NCI-H2081 treated with DMSO at 0.1 percent for 48 hours (cell line): ENCODE data around the gene NTRK3.

Experiments used
- DNase-seq: peaks from one replicate; lab custom pipeline; 2025; lab: John Stamatoyannopoulos, UW

The NTRK3 gene

GRCh38 chr15:88230823-88231222 is 25.7 kb downstream of the NTRK3 start:
- DNase-seq, result no peak

GRCh38 chr15:88225461-88225860 is 31.1 kb downstream of the NTRK3 start:
- no peak for DNase-seq

GRCh38 chr15:88223084-88223483 is 33.5 kb downstream of the NTRK3 start:
- no peak for DNase-seq

GRCh38 chr15:88221836-88222235 is 34.7 kb downstream of the NTRK3 start:
- no peak for DNase-seq

GRCh38 chr15:88220443-88221335 is 35.9 kb downstream of the NTRK3 start:
- DNase-seq, result no peak

GRCh38 chr15:88219623-88220022 is 36.9 kb downstream of the NTRK3 start:
- DNase-seq, result no peak

GRCh38 chr15:88218557-88219221 is 37.9 kb downstream of the NTRK3 start:
- DNase-seq, result no peak

- DNase-seq, result no peak
Observed at GRCh38 chr15:88215066-88215648, 41.4 kb downstream of the NTRK3 start.

GRCh38 chr15:88209111-88209510 is 47.4 kb downstream of the NTRK3 start:
- no peak for DNase-seq

GRCh38 chr15:88208396-88208795 is 48.1 kb downstream of the NTRK3 start:
- no peak for DNase-seq

GRCh38 chr15:88207565-88207964 is 49.0 kb downstream of the NTRK3 start:
- no peak for DNase-seq

GRCh38 chr15:88204584-88204983 is 52.0 kb downstream of the NTRK3 start:
- DNase-seq, result no peak

GRCh38 chr15:88202231-88202630 is 54.3 kb downstream of the NTRK3 start:
- no peak for DNase-seq

GRCh38 chr15:88201207-88201606 is 55.3 kb downstream of the NTRK3 start:
- no peak for DNase-seq

GRCh38 chr15:88196961-88197360 is 59.6 kb downstream of the NTRK3 start:
- DNase-seq, result no peak

- DNase-seq, result no peak
Observed at GRCh38 chr15:88194162-88194561, 62.4 kb downstream of the NTRK3 start.

GRCh38 chr15:88193415-88193814 is 63.1 kb downstream of the NTRK3 start:
- DNase-seq, result no peak

GRCh38 chr15:88191812-88192165 is 64.8 kb downstream of the NTRK3 start:
- DNase-seq, result no peak

GRCh38 chr15:88190232-88190631 is 66.3 kb downstream of the NTRK3 start:
- DNase-seq, result no peak

GRCh38 chr15:88188300-88188699 is 68.2 kb downstream of the NTRK3 start:
- DNase-seq, result no peak

- DNase-seq, result no peak
Observed at GRCh38 chr15:88187195-88187594, 69.3 kb downstream of the NTRK3 start.

GRCh38 chr15:88185584-88185983 is 71.0 kb downstream of the NTRK3 start:
- no peak for DNase-seq

- no peak for DNase-seq
Observed at GRCh38 chr15:88181613-88182012, 74.9 kb downstream of the NTRK3 start.
